Measurements from ENCODE around the gene PTCH2. TPM values are rescaled to one million over a fixed set of nuclear protein-coding genes. Genes with fewer than 3 reads are reported as not detected.
"Not testable (repeated sequence)": the region's sequence is repeated elsewhere in the genome, so short reads cannot be mapped to it uniquely, and the experiment has no call there.

PTCH2 gene
- total RNA-seq, 1 donor from 2014 or later: not detected

- Histone ChIP-seq H3K4me1 (peaks cover 27 to 49% of the 10 kb centered on the region in 2 donors), H3K27ac (peak overlapping the region; percentile 96 to 99), H3K36me3 (peaks cover 34 to 50% of the 10 kb centered on the region in 2 donors), H3K27me3 (no peaks in the 10 kb centered on the region), H3K4me3 (peak overlapping the region; percentile 85 to 91), H3K9me3 (no peaks in the 10 kb centered on the region)
- DNase-seq (ENCODE audit: low spot score in 2 of 2): peak in 1 of 2 donors; percentile 70
- intact Hi-C loops (cut with DNase I): loop anchor here (2.0 to 10.0 kb wide), 5 partner anchors 17 to 693 kb away; partner anchors contain the start of genes RNU5D-1 and TESK2
- no peak for TF ChIP-seq CTCF (IDR thresholded peaks at IDR 0.05)
Measured at GRCh38 chr1:44801491-44802305, 41.4 kb downstream of the PTCH2 start.

GRCh38 chr1:44799770-44800584, 43.1 kb downstream of the PTCH2 start, which contains the start of gene PLK3:
Gene PLK3 (plus strand): TSS chr1:44800377. CDS start chr1:44800464, 87 bp downstream.
- peaks cover 18 to 32% of the 10 kb centered on the region in 2 donors for H3K4me1 ChIP-seq
- H3K27ac ChIP-seq: peak within 1 kb of the TSS; percentile 96 to 99
- TF ChIP-seq CTCF (IDR thresholded peaks at IDR 0.05): peak; percentile 92 to 95 (median 94)
- H3K4me3 ChIP-seq: peak within 1 kb of the TSS; percentile 85 to 91
- no peaks in the 10 kb centered on the region for H3K9me3 ChIP-seq
- H3K36me3 ChIP-seq: peaks cover 23 to 33% of the 10 kb centered on the region in 2 donors
- no peaks in the 10 kb centered on the region for H3K27me3 ChIP-seq
- intact Hi-C loops (cut with DNase I): loop anchor here (2.0 to 10.0 kb wide), 8 partner anchors 19 to 695 kb away; partner anchors contain the start of genes EIF2B3, RNU5D-1, RPS8 and TESK2
- peak; percentile 94 to 99 for DNase-seq (ENCODE audit: low spot score in 2 of 2)

- intact Hi-C loops (cut with DNase I): loop anchor here (2.0 kb wide), 3 partner anchors 24 to 188 kb away; partner anchors contain the start of genes EIF2B3 and RPS8
- peak; percentile 9 to 64 for DNase-seq (ENCODE audit: low spot score in 2 of 2)
- H3K9me3 ChIP-seq: no peaks in the 10 kb centered on the region
- no peak for TF ChIP-seq CTCF (IDR thresholded peaks at IDR 0.05)
- H3K36me3 ChIP-seq: peaks cover 13 to 21% of the 10 kb centered on the region in 2 donors
- H3K4me1 ChIP-seq: peaks cover 17 to 26% of the 10 kb centered on the region in 2 donors
- H3K27ac ChIP-seq: peak overlapping the region; percentile 96 to 99
- no peak overlapping the region for H3K4me3 ChIP-seq
- H3K27me3 ChIP-seq: no peaks in the 10 kb centered on the region
Measured at GRCh38 chr1:44798481-44799365, 44.3 kb downstream of the PTCH2 start.

GRCh38 chr1:44797886-44798285, 45.2 kb downstream of the PTCH2 start:
- H3K36me3 ChIP-seq: peaks cover 5 to 12% of the 10 kb centered on the region in 2 donors
- not testable (repeated sequence) for H3K27me3 ChIP-seq, H3K4me3 ChIP-seq, H3K9me3 ChIP-seq
- DNase-seq (ENCODE audit: low spot score in 2 of 2): peak in 1 of 2 donors; percentile 4
- peak overlapping the region in 1 of 2 donors; percentile 96 for H3K27ac ChIP-seq
- peaks cover 10 to 18% of the 10 kb centered on the region in 2 donors for H3K4me1 ChIP-seq
- intact Hi-C loops (cut with DNase I): loop anchor here (2.0 kb wide), 3 partner anchors 23 to 189 kb away; partner anchors contain the start of genes EIF2B3 and RPS8

- Histone ChIP-seq H3K9me3 (no peaks in the 10 kb centered on the region), H3K27ac (no peak overlapping the region), H3K4me3 (no peak overlapping the region), H3K4me1 (no peaks in the 10 kb centered on the region), H3K27me3 (no peaks in the 10 kb centered on the region), H3K36me3 (no peaks in the 10 kb centered on the region)
- no peak for DNase-seq (ENCODE audit: low spot score in 2 of 2)
- intact Hi-C loops (cut with DNase I): no loop called here
- TF ChIP-seq CTCF (IDR thresholded peaks at IDR 0.05): no peak
Measured at GRCh38 chr1:44792736-44793502, 50.1 kb downstream of the PTCH2 start.

Measured in ascending aorta (tissue), 2 donors.